ENCODE data around the gene FOXD1.
A peak's percentile ranks its signal among the peaks of the same experiment; 100 is the strongest.
"Not testable (repeated sequence)": the region's sequence is repeated elsewhere in the genome, so short reads cannot be mapped to it uniquely, and the experiment has no call there.

The FOXD1 gene

GRCh38 chr5:73460133-73460532, 11.6 kb upstream of the FOXD1 start:
- DNase-seq = no peak

GRCh38 chr5:73459366-73459765, 10.8 kb upstream of the FOXD1 start:
- no peak for DNase-seq

GRCh38 chr5:73456462-73456861, 7.9 kb upstream of the FOXD1 start:
- DNase-seq = not testable (repeated sequence)

GRCh38 chr5:73454379-73455036, 5.9 kb upstream of the FOXD1 start:
- peak; percentile 63 to 81 for DNase-seq

- DNase-seq = no peak
Measured at GRCh38 chr5:73452215-73452614, 3.6 kb upstream of the FOXD1 start.

- peak; percentile 39 to 55 for DNase-seq
Measured at GRCh38 chr5:73451224-73452130, 2.9 kb upstream of the FOXD1 start.

- DNase-seq = no peak
Measured at GRCh38 chr5:73450672-73451223, 2.2 kb upstream of the FOXD1 start.

GRCh38 chr5:73450137-73450536, 1.6 kb upstream of the FOXD1 start:
- no peak for DNase-seq

GRCh38 chr5:73447530-73448462, 781 bp downstream of the FOXD1 start:
- peak; percentile 29 to 61 for DNase-seq

GRCh38 chr5:73446631-73447529, 1.7 kb downstream of the FOXD1 start:
- peak in 1 of 2 experiments; percentile 38 for DNase-seq

GRCh38 chr5:73445665-73446630, 2.6 kb downstream of the FOXD1 start:
- no peak for DNase-seq

GRCh38 chr5:73444499-73445438, 3.8 kb downstream of the FOXD1 start:
- no peak for DNase-seq

GRCh38 chr5:73443829-73444498, 4.6 kb downstream of the FOXD1 start:
- no peak for DNase-seq

GRCh38 chr5:73442996-73443627, 5.5 kb downstream of the FOXD1 start:
- DNase-seq = no peak

- DNase-seq = no peak
Measured at GRCh38 chr5:73442231-73442811, 6.3 kb downstream of the FOXD1 start.

- no peak for DNase-seq
Measured at GRCh38 chr5:73441378-73441777, 7.2 kb downstream of the FOXD1 start.

GRCh38 chr5:73440262-73440661, 8.3 kb downstream of the FOXD1 start:
- DNase-seq = no peak

Measured in NCI-H2081 (cell line).